CD4-positive, alpha-beta T cell (primary cell): Measurements from ENCODE around the gene ZNF385D. TPM values are rescaled to one million over a fixed set of nuclear protein-coding genes. Genes with fewer than 3 reads are reported as not detected.

ENCODE experiments used
- ATAC-seq: fragments of 200-7000 bp; cut with Tn5 transposase; one replicate; pipeline ENCODE4 v1.10.0; 2022; ENCODE audit warnings: mild to moderate bottlenecking; ENCODE audit not compliant: poor library complexity
- CTCF ChIA-PET: fragments of 350-600 bp; sonication (Branson Sonifier 250); formaldehyde crosslinking; loops from one replicate; lab custom pipeline; 2021; ENCODE audit warnings: antibody characterized with exemption, inconsistent platforms; lab: Charles Lee
- POLR2A ChIA-PET: fragments of 350-600 bp; sonication (Branson Sonifier 250); formaldehyde crosslinking; loops from one replicate; lab custom pipeline; 2021; ENCODE audit warnings: antibody characterized with exemption, inconsistent platforms; lab: Charles Lee
- DNase-seq, 14 experiments: peaks; one replicate each; pipeline ENCODE4 v3.0.0-alpha.2; 2013 to 2020; ENCODE audit warnings: mixed read lengths in 2 of 14
- H3K27ac ChIP-seq, 2 donors: one replicate each; pipeline versions ENCODE4 v1.5.1 to v1.7.0; 2013; ENCODE audit warnings: low read length in 2 of 2, low read depth in 1 of 2, mild to moderate bottlenecking in 1 of 2
- H3K27me3 ChIP-seq, 2 experiments: 1 replicate in 1 of 2; 2 replicates in 1 of 2; pipeline versions ENCODE4 v1.6.1 to v1.7.0; 2013; ENCODE audit warnings: low read length in 2 of 2, control low read depth in 1 of 2, mild to moderate bottlenecking in 1 of 2, moderate library complexity in 1 of 2; ENCODE audit not compliant: insufficient read depth in 2 of 2, control insufficient read depth in 1 of 2
- H3K36me3 ChIP-seq: one replicate; pipeline ENCODE4 v1.6.1; 2013; ENCODE audit warnings: low read length, control low read depth; ENCODE audit not compliant: insufficient read depth
- H3K4me1 ChIP-seq: one replicate; pipeline ENCODE4 v1.6.1; 2013; ENCODE audit warnings: low read length, control low read depth; ENCODE audit not compliant: insufficient read depth
- H3K4me3 ChIP-seq: one replicate; pipeline ENCODE4 v1.5.1; 2013; ENCODE audit warnings: mild to moderate bottlenecking, low read length, moderate library complexity
- H3K9me3 ChIP-seq, 2 experiments: 1 replicate in 1 of 2; 2 replicates in 1 of 2; pipeline versions ENCODE4 v1.6.1 to v1.7.0; 2013; ENCODE audit warnings: low read length in 2 of 2, mild to moderate bottlenecking in 2 of 2, control low read depth in 1 of 2, moderate library complexity in 1 of 2; ENCODE audit not compliant: control insufficient read depth in 1 of 2, insufficient read depth in 1 of 2
- H3K27ac Mint-ChIP-seq: one replicate; pipeline ENCODE4 v1.8.0; 2020; ENCODE audit warnings: mixed read lengths
- H3K27me3 Mint-ChIP-seq: one replicate; pipeline ENCODE4 v1.8.0; 2021; ENCODE audit warnings: mixed read lengths
- H3K36me3 Mint-ChIP-seq: one replicate; pipeline ENCODE4 v1.8.0; 2021; ENCODE audit warnings: low read depth, mixed read lengths
- H3K4me1 Mint-ChIP-seq: one replicate; pipeline ENCODE4 v1.8.0; 2021; ENCODE audit warnings: low read depth, mixed read lengths
- H3K4me3 Mint-ChIP-seq: one replicate; pipeline ENCODE4 v1.8.0; 2020; ENCODE audit warnings: mild to moderate bottlenecking, mixed read lengths
- H3K9me3 Mint-ChIP-seq: one replicate; pipeline ENCODE4 v1.8.0; 2020; ENCODE audit warnings: mixed read lengths
- CTCF ChIP-seq: fragments of 200-600 bp; IDR thresholded peaks from one replicate; pipeline ENCODE4 v1.8.0; 2022; ENCODE audit warnings: antibody characterized with exemption, mild to moderate bottlenecking
- intact Hi-C, 2 experiments: fragments of 100-400 bp; cut with DNase I in 1 of 2; cut with micrococcal nuclease in 1 of 2; formaldehyde crosslinking; loops; one replicate each; pipeline versions ENCODE4 v1.15.1 to v1.9.0; 2023 to 2025; cut with DNase I, micrococcal nuclease
- total RNA-seq, 174 experiments: library from RNA in 2 of 174; stranded (reverse) in 2 of 174; gene quantifications; one replicate each; pipeline ENCODE4 v1.2.3 and lab custom pipeline; 2021 to 2026

The ZNF385D gene
- total RNA-seq, 2 experiments from 2014 or later = not detected

GRCh38 chr3:21463319-21463718 lies 287.7 kb downstream of the ZNF385D start:
- no peaks in the 10 kb centered on the region for H3K27me3 ChIP-seq
- ChIA-PET CTCF (no interaction called here), POLR2A (no interaction called here)
- H3K36me3 ChIP-seq = no peaks in the 10 kb centered on the region
- no peak overlapping the region for H3K27ac ChIP-seq
- ATAC-seq = no peak
- H3K36me3 Mint-ChIP-seq = no peaks in the 10 kb centered on the region
- no peak overlapping the region for H3K4me3 ChIP-seq
- no peaks in the 10 kb centered on the region for H3K27me3 Mint-ChIP-seq
- TF ChIP-seq CTCF = no peak
- H3K4me1 Mint-ChIP-seq = no peaks in the 10 kb centered on the region
- H3K9me3 Mint-ChIP-seq = peaks cover 8% of the 10 kb centered on the region
- H3K4me1 ChIP-seq = no peaks in the 10 kb centered on the region
- DNase-seq = no peak
- H3K4me3 Mint-ChIP-seq = no peak overlapping the region
- intact Hi-C loops = no loop called here
- H3K9me3 ChIP-seq = peaks cover 0 to 3% of the 10 kb centered on the region in 2 experiments
- no peak overlapping the region for H3K27ac Mint-ChIP-seq

- no peaks in the 10 kb centered on the region for H3K27me3 ChIP-seq
- Mint-ChIP-seq H3K36me3 (no peaks in the 10 kb centered on the region), H3K4me1 (no peaks in the 10 kb centered on the region), H3K27me3 (no peaks in the 10 kb centered on the region), H3K4me3 (no peak overlapping the region), H3K27ac (no peak overlapping the region), H3K9me3 (peaks cover 6% of the 10 kb centered on the region)
- no peaks in the 10 kb centered on the region for H3K4me1 ChIP-seq
- H3K36me3 ChIP-seq = no peaks in the 10 kb centered on the region
- CTCF ChIA-PET = no interaction called here
- no peak for TF ChIP-seq CTCF
- DNase-seq (no peak), ATAC-seq (no peak)
- POLR2A ChIA-PET = no interaction called here
- intact Hi-C loops = no loop called here
- peaks cover 0 to 3% of the 10 kb centered on the region in 2 experiments for H3K9me3 ChIP-seq
- no peak overlapping the region for H3K27ac ChIP-seq
- H3K4me3 ChIP-seq = no peak overlapping the region
Measured at GRCh38 chr3:21462141-21462540, 288.9 kb downstream of the ZNF385D start.

- H3K27ac Mint-ChIP-seq = no peak overlapping the region
Measured at GRCh38 chr3:21457084-21457483, 293.9 kb downstream of the ZNF385D start.

More at GRCh38 chr3:21457084-21457483, 293.9 kb downstream of the ZNF385D start:
- Histone ChIP-seq H3K4me3 (no peak overlapping the region), H3K9me3 (no peaks in the 10 kb centered on the region), H3K27ac (no peak overlapping the region), H3K27me3 (no peaks in the 10 kb centered on the region), H3K4me1 (no peaks in the 10 kb centered on the region), H3K36me3 (no peaks in the 10 kb centered on the region)
- no peak for ATAC-seq
- CTCF ChIA-PET = no interaction called here
- H3K27me3 Mint-ChIP-seq = no peaks in the 10 kb centered on the region
- peaks cover 6% of the 10 kb centered on the region for H3K9me3 Mint-ChIP-seq
- H3K36me3 Mint-ChIP-seq = no peaks in the 10 kb centered on the region
- TF ChIP-seq CTCF = no peak
- no peaks in the 10 kb centered on the region for H3K4me1 Mint-ChIP-seq
- POLR2A ChIA-PET = no interaction called here
- DNase-seq = no peak
- no peak overlapping the region for H3K4me3 Mint-ChIP-seq
- intact Hi-C loops = no loop called here
